Esophagus muscularis mucosa (tissue), 4 donors: ENCODE data around the gene GAS6. TPM values are rescaled to one million over a fixed set of nuclear protein-coding genes. Genes with fewer than 3 reads are reported as not detected.

Experiments
- DNase-seq: peaks from one replicate; pipeline ENCODE4 v3.0.0-alpha.2; 2017; ENCODE audit errors: extremely low spot score
- H3K27ac ChIP-seq, 4 donors: fragments of 200-600 bp; sonication (generic); replicated peaks in 1 of 4; 1 replicate in 3 of 4; 2 replicates in 1 of 4; pipeline ENCODE4 v1.5.1; 2016 to 2019; ENCODE audit warnings: mild to moderate bottlenecking in 1 of 4
- H3K27me3 ChIP-seq, 4 donors: fragments of 200-600 bp; sonication (generic); one replicate each; pipeline versions ENCODE4 v1.5.1 to v1.6.0; 2016 to 2019
- H3K36me3 ChIP-seq, 4 donors: fragments of 200-600 bp; sonication (generic); one replicate each; pipeline ENCODE4 v1.5.1; 2016 to 2019
- H3K4me1 ChIP-seq, 4 donors: fragments of 200-600 bp; sonication (generic); one replicate each; pipeline ENCODE4 v1.5.1; 2016 to 2019
- H3K4me3 ChIP-seq, 4 donors: fragments of 200-600 bp; sonication (generic); 1 replicate in 2 of 4; 2 replicates in 2 of 4; pipeline ENCODE4 v1.5.1; 2016 to 2019; ENCODE audit warnings: mild to moderate bottlenecking in 4 of 4, moderate library complexity in 1 of 4
- H3K9me3 ChIP-seq, 4 donors: fragments of 200-600 bp; sonication (generic); 1 replicate in 3 of 4; 2 replicates in 1 of 4; pipeline ENCODE4 v1.5.1; 2016 to 2019
- EP300 ChIP-seq: sonication (generic); formaldehyde crosslinking; IDR thresholded peaks from one replicate; pipeline ENCODE4 v1.6.1; 2017; ENCODE audit warnings: antibody characterized with exemption
- POLR2A ChIP-seq: fragments of 450-650 bp; IDR thresholded peaks from one replicate; pipeline ENCODE4 v1.6.1; 2017; ENCODE audit warnings: antibody characterized with exemption, moderate library complexity, mild to moderate bottlenecking, low read depth
- POLR2AphosphoS5 ChIP-seq, 2 donors: sonication (generic); formaldehyde crosslinking; IDR thresholded peaks; one replicate each; pipeline ENCODE4 v1.6.1; 2017; ENCODE audit warnings: antibody characterized with exemption in 2 of 2
- WGBS: methylation state at CpG from one replicate; pipeline ENCODE4 v1.1.5; 2018; 5-methylcytosine and 5-hydroxymethylcytosine counted together
- intact Hi-C: fragments of 100-400 bp; cut with DNase I; formaldehyde crosslinking; loops from one replicate; pipeline ENCODE4 v1.15.1; 2023
- total RNA-seq, 4 donors: library from RNA; depleted of rRNA; stranded (reverse); fragments of >200 nt; gene quantifications; one replicate each; pipeline versions ENCODE4 v1.1.0 to v1.2.1, GENCODE V29; 2016
- TF ChIP-seq, protein P1 (sequence below), 3 experiments: fragments of 200-600 bp in 2 of 3; fragments of 450-650 bp in 1 of 3; sonication (generic) in 2 of 3; IDR thresholded peaks; one replicate each; pipeline ENCODE4 v1.5.1; 2017 to 2019; ENCODE audit warnings: antibody characterized with exemption in 3 of 3, mild to moderate bottlenecking in 2 of 3, moderate library complexity in 1 of 3

Gene GAS6
- total RNA-seq, 4 donors from 2014 or later: 241 to 459 (median 346) TPM

GRCh38 chr13:113886561-113887112 lies 22.8 kb upstream of the GAS6 start:
- TF ChIP-seq POLR2A (no peak), EP300 (no peak), POLR2AphosphoS5 (IDR thresholded peaks at IDR 0.05) (no peak)
- TF ChIP-seq, protein P1, sequence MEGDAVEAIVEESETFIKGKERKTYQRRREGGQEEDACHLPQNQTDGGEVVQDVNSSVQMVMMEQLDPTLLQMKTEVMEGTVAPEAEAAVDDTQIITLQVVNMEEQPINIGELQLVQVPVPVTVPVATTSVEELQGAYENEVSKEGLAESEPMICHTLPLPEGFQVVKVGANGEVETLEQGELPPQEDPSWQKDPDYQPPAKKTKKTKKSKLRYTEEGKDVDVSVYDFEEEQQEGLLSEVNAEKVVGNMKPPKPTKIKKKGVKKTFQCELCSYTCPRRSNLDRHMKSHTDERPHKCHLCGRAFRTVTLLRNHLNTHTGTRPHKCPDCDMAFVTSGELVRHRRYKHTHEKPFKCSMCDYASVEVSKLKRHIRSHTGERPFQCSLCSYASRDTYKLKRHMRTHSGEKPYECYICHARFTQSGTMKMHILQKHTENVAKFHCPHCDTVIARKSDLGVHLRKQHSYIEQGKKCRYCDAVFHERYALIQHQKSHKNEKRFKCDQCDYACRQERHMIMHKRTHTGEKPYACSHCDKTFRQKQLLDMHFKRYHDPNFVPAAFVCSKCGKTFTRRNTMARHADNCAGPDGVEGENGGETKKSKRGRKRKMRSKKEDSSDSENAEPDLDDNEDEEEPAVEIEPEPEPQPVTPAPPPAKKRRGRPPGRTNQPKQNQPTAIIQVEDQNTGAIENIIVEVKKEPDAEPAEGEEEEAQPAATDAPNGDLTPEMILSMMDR (IDR thresholded peaks at IDR 0.05): no peak
- peaks cover 19 to 50% (median 42%) of the 10 kb centered on the region in 4 donors for H3K4me1 ChIP-seq
- H3K27ac ChIP-seq: no peak overlapping the region
- DNase-seq: peak; percentile 81
- H3K36me3 ChIP-seq: no peaks in the 10 kb centered on the region
- intact Hi-C loops: no loop called here
- no peaks in the 10 kb centered on the region for H3K9me3 ChIP-seq
- WGBS: 89% methylated on average over 10 of the region's 14 CpGs
- H3K27me3 ChIP-seq: no peaks in the 10 kb centered on the region
- H3K4me3 ChIP-seq: no peak overlapping the region

- intact Hi-C loops: no loop called here
- 92% methylated on average over 7 of the region's 7 CpGs for WGBS
These were observed 20.9 kb upstream of the GAS6 start for GRCh38 chr13:113884821-113885220.

GRCh38 chr13:113883921-113884804 lies 20.3 kb upstream of the GAS6 start:
- TF ChIP-seq POLR2AphosphoS5 (IDR thresholded peaks at IDR 0.05) (no peak), POLR2A (no peak), EP300 (no peak)
- TF ChIP-seq, protein P1 (IDR thresholded peaks at IDR 0.05): no peak
- DNase-seq: peak; percentile 72
- Histone ChIP-seq H3K36me3 (no peaks in the 10 kb centered on the region), H3K9me3 (no peaks in the 10 kb centered on the region), H3K4me3 (no peak overlapping the region), H3K4me1 (peaks cover 41 to 74% (median 63%) of the 10 kb centered on the region in 4 donors), H3K27ac (no peak overlapping the region), H3K27me3 (no peaks in the 10 kb centered on the region)
- intact Hi-C loops: no loop called here
- 92% methylated on average over 21 of the region's 51 CpGs for WGBS

More at GRCh38 chr13:113884821-113885220, 20.9 kb upstream of the GAS6 start:
- H3K4me1 ChIP-seq: peaks cover 35 to 68% (median 56%) of the 10 kb centered on the region in 4 donors
- no peak for TF ChIP-seq POLR2A
- TF ChIP-seq EP300: no peak
- TF ChIP-seq, protein P1 (IDR thresholded peaks at IDR 0.05): no peak
- TF ChIP-seq POLR2AphosphoS5 (IDR thresholded peaks at IDR 0.05): no peak
- H3K27me3 ChIP-seq: no peaks in the 10 kb centered on the region
- H3K36me3 ChIP-seq: no peaks in the 10 kb centered on the region
- H3K4me3 ChIP-seq: no peak overlapping the region
- DNase-seq: peak; percentile 72
- no peak overlapping the region for H3K27ac ChIP-seq
- no peaks in the 10 kb centered on the region for H3K9me3 ChIP-seq

DNA sequence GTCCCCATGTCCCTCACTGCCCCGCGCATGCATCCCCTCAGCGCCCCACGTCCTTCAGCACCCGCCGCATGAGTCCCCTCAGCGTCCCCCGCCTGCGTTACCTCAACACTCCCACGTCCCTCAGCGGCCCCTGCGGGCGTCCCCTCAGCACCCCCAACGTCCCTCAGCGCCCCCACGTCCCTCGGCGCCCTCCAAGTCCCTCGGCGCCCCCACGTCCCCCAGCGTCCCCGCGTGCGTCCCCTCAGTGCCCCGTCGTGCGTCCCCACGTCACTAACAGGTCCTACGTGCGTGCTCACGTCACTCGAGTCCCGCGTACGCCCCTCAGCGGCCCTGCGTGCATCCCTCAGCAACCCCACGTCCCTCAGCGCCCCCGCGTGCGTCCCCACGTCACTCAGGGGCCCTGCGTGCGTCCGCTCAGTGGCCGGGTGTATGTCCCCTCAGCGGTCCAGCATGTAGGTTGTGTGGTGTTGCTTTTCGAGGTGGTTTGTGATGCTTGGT lies 19.5 kb upstream of the GAS6 start:
- peak overlapping the region in 2 of 4 donors; percentile 79 to 85 for H3K27ac ChIP-seq
- intact Hi-C loops: no loop called here
- H3K36me3 ChIP-seq: no peaks in the 10 kb centered on the region
- 97% methylated on average over 50 of the region's 50 CpGs for WGBS
- peaks cover 49 to 74% (median 66%) of the 10 kb centered on the region in 4 donors for H3K4me1 ChIP-seq
- DNase-seq: peak; percentile 45
- H3K27me3 ChIP-seq: no peaks in the 10 kb centered on the region
- no peak overlapping the region for H3K4me3 ChIP-seq
- no peaks in the 10 kb centered on the region for H3K9me3 ChIP-seq
- TF ChIP-seq EP300: no peak
- no peak for TF ChIP-seq POLR2AphosphoS5 (IDR thresholded peaks at IDR 0.05)
- TF ChIP-seq POLR2A: no peak
- TF ChIP-seq, protein P1 (IDR thresholded peaks at IDR 0.05): no peak
